ENCODE data around the gene SEPTIN10.

- TF ChIP-seq CTCF (conservative IDR thresholded peaks at IDR 0.05 in 1 of 2, IDR thresholded peaks at IDR 0.05 in 1 of 2; ENCODE audit: extremely low read depth in 1 of 2, insufficient read depth in 1 of 2, low read depth in 1 of 2, low read length in 2 of 2) (no peak), EZH2 (IDR thresholded peaks at IDR 0.05; ENCODE audit: borderline replicate concordance, low read length) (no peak)
Observed at GRCh38 chr2:109630441-109631430, 17.0 kb upstream of the SEPTIN10 start.

Measured in mammary epithelial cell (primary cell).